ENCODE data around the gene ADAR. TPM values are rescaled to one million over a fixed set of nuclear protein-coding genes. Genes with fewer than 3 reads are reported as not detected.

ADAR gene
- total RNA-seq, 1 donor from 2014 or later = 275 TPM

DNA sequence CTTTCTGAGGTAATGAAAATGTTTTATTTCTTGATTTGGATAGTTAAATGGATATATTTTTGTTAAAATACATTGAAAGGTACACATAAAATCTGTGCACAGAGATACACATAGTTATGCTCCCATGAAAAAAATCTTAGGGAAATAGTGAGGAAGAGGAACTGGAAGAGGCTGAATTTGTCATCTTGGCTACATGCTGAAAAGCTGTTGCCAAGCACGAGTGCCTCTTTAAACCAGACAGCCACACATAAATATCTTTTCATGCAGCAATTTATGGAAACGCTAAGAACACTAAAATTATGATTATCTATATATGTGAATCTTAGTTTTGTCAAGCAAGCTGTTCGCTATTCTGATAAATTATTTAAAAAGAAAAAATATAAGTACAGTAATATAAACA is 12.8 kb upstream of the ADAR start:
- Histone ChIP-seq H3K79me2 (ENCODE audit: insufficient read depth, low read length) (peaks cover 98% of the 10 kb centered on the region), H3K4me3 (ENCODE audit: insufficient read depth, low read depth, low read length) (no peak overlapping the region), H3K9me3 (ENCODE audit: insufficient read depth, low read depth, low read length) (no peaks in the 10 kb centered on the region), H4K20me1 (ENCODE audit: insufficient read depth, low read length) (peaks cover 81% of the 10 kb centered on the region), H3K27ac (ENCODE audit: low read depth, low read length) (no peak overlapping the region), H3K4me1 (ENCODE audit: insufficient read depth, low read length) (peaks cover 22% of the 10 kb centered on the region), H2AFZ (ENCODE audit: low read depth, low read length) (no peak overlapping the region), H3K36me3 (ENCODE audit: insufficient read depth, low read length) (peaks cover 8% of the 10 kb centered on the region), H3K9ac (ENCODE audit: low read length) (no peak overlapping the region), H3K4me2 (ENCODE audit: low read length) (no peak overlapping the region), H3K27me3 (ENCODE audit: insufficient read depth, low read length) (no peaks in the 10 kb centered on the region)
- H3K27me3 Mint-ChIP-seq (ENCODE audit: low read depth, unreplicated experiment) = no peaks in the 10 kb centered on the region
- peak overlapping the region; percentile 59 for H3K27ac Mint-ChIP-seq (ENCODE audit: unreplicated experiment)
- no peaks in the 10 kb centered on the region for H3K9me3 Mint-ChIP-seq (ENCODE audit: unreplicated experiment)
- H3K36me3 Mint-ChIP-seq (ENCODE audit: low read depth, unreplicated experiment) = peaks cover 11% of the 10 kb centered on the region
- no peak for DNase-seq (ENCODE audit: low read depth)
- TF ChIP-seq EZH2 (IDR thresholded peaks at IDR 0.05; ENCODE audit: insufficient read depth, low read length) = no peak
- TF ChIP-seq, protein P1, sequence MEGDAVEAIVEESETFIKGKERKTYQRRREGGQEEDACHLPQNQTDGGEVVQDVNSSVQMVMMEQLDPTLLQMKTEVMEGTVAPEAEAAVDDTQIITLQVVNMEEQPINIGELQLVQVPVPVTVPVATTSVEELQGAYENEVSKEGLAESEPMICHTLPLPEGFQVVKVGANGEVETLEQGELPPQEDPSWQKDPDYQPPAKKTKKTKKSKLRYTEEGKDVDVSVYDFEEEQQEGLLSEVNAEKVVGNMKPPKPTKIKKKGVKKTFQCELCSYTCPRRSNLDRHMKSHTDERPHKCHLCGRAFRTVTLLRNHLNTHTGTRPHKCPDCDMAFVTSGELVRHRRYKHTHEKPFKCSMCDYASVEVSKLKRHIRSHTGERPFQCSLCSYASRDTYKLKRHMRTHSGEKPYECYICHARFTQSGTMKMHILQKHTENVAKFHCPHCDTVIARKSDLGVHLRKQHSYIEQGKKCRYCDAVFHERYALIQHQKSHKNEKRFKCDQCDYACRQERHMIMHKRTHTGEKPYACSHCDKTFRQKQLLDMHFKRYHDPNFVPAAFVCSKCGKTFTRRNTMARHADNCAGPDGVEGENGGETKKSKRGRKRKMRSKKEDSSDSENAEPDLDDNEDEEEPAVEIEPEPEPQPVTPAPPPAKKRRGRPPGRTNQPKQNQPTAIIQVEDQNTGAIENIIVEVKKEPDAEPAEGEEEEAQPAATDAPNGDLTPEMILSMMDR (IDR thresholded peaks at IDR 0.05; ENCODE audit: insufficient read depth, low read depth, low read length) = no peak
- H3K4me3 Mint-ChIP-seq (ENCODE audit: unreplicated experiment) = no peak overlapping the region
- FAIRE-seq = no peak
- H3K4me1 Mint-ChIP-seq (ENCODE audit: low read depth, unreplicated experiment) = peaks cover 58% of the 10 kb centered on the region

DNA sequence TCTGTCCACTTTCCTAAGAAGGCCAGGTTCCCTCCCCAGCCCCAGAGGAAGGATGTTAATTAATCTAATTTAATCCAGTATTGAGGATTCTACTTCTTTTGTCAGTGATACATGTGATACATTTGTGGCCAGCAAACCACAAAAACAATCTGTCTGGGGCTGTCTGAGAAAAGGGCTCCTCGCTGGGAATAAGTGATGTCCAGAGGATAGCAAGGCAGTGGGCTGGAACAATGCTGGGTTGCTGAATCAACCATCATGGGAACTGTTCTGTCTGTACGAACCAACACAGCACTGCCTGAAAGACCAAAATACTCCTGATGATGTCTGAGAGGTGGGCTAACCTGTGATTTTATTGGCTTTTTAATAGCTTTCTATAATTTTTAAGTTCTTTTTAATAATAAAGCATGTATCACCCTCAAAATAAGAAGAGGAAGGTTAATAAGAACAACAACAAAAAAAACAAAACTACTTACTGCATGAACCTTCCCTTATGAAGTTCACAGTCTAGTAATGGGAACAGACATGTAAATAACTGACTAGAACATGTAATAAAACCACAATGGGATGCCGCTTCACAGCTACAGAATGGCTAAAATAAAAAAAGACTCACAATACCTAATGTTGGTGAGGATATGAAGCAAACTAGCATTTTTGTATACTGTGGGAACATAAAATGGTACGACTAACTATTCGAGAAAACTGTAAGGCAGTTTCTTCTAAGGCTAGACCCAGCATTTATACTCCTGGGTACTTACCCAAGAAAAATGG is 11.4 kb upstream of the ADAR start:
- Histone ChIP-seq H3K4me2 (ENCODE audit: low read length) (no peak overlapping the region), H3K79me2 (ENCODE audit: insufficient read depth, low read length) (peaks cover 100% of the 10 kb centered on the region), H3K9ac (ENCODE audit: low read length) (no peak overlapping the region), H3K4me3 (ENCODE audit: insufficient read depth, low read depth, low read length) (no peak overlapping the region), H3K27ac (ENCODE audit: low read depth, low read length) (no peak overlapping the region), H4K20me1 (ENCODE audit: insufficient read depth, low read length) (peaks cover 83% of the 10 kb centered on the region), H3K4me1 (ENCODE audit: insufficient read depth, low read length) (peaks cover 14% of the 10 kb centered on the region), H2AFZ (ENCODE audit: low read depth, low read length) (no peak overlapping the region), H3K27me3 (ENCODE audit: insufficient read depth, low read length) (no peaks in the 10 kb centered on the region), H3K9me3 (ENCODE audit: insufficient read depth, low read depth, low read length) (no peaks in the 10 kb centered on the region), H3K36me3 (ENCODE audit: insufficient read depth, low read length) (peaks cover 7% of the 10 kb centered on the region)
- Mint-ChIP-seq H3K4me1 (ENCODE audit: low read depth, unreplicated experiment) (peaks cover 61% of the 10 kb centered on the region), H3K27ac (ENCODE audit: unreplicated experiment) (peak overlapping the region; percentile 59), H3K27me3 (ENCODE audit: low read depth, unreplicated experiment) (no peaks in the 10 kb centered on the region), H3K4me3 (ENCODE audit: unreplicated experiment) (peak overlapping the region; percentile 58), H3K9me3 (ENCODE audit: unreplicated experiment) (no peaks in the 10 kb centered on the region), H3K36me3 (ENCODE audit: low read depth, unreplicated experiment) (peaks cover 11% of the 10 kb centered on the region)
- TF ChIP-seq, protein P1 (IDR thresholded peaks at IDR 0.05; ENCODE audit: insufficient read depth, low read depth, low read length) = no peak
- no peak for TF ChIP-seq EZH2 (IDR thresholded peaks at IDR 0.05; ENCODE audit: insufficient read depth, low read length)
- FAIRE-seq (no peak), DNase-seq (ENCODE audit: low read depth) (peak; percentile 57)
